Kidney (tissue), 14 donors: ENCODE measurements around the gene SLFN12L. TPM values are rescaled to one million over a fixed set of nuclear protein-coding genes. Genes with fewer than 3 reads are reported as not detected.

ENCODE experiments used
- DNase-seq, 5 donors: peaks; one replicate each; pipeline ENCODE4 v3.0.0-alpha.2; 2013 to 2020
- FAIRE-seq: peaks from 2 replicates; lab custom pipeline; 2012; peaks lifted over from hg19 to GRCh38; lab: Jason Lieb, UNC
- H3K27ac ChIP-seq, 2 donors: one replicate each; pipeline ENCODE4 v1.7.0; 2013; ENCODE audit warnings: low read depth in 2 of 2, low read length in 2 of 2, inconsistent platforms in 1 of 2
- H3K27me3 ChIP-seq: one replicate; pipeline ENCODE4 v1.7.1; 2013; ENCODE audit warnings: low read length, inconsistent platforms; ENCODE audit not compliant: control insufficient read depth, insufficient read depth
- H3K36me3 ChIP-seq, 3 donors: one replicate each; pipeline versions ENCODE4 v1.7.0 to v1.7.1; 2013; ENCODE audit warnings: low read length in 3 of 3, control low read depth in 1 of 3, inconsistent platforms in 1 of 3; ENCODE audit not compliant: insufficient read depth in 3 of 3, control insufficient read depth in 2 of 3
- H3K4me1 ChIP-seq, 3 donors: one replicate each; pipeline versions ENCODE4 v1.7.0 to v1.7.1; 2013; ENCODE audit warnings: low read length in 3 of 3, inconsistent platforms in 1 of 3, low read depth in 1 of 3; ENCODE audit not compliant: control insufficient read depth in 2 of 3, insufficient read depth in 2 of 3
- H3K4me3 ChIP-seq, 3 donors: one replicate each; pipeline versions ENCODE4 v1.7.0 to v1.8.1; 2013; ENCODE audit warnings: low read length in 3 of 3, control low read depth in 1 of 3, inconsistent platforms in 1 of 3
- H3K9ac ChIP-seq, 3 donors: one replicate each; pipeline versions ENCODE4 v1.7.0 to v1.7.1; 2013; ENCODE audit warnings: low read length in 3 of 3, control low read depth in 1 of 3, inconsistent platforms in 1 of 3
- H3K9me3 ChIP-seq, 3 donors: one replicate each; pipeline versions ENCODE4 v1.7.0 to v1.7.1; 2013; ENCODE audit warnings: low read length in 3 of 3, control low read depth in 1 of 3, inconsistent platforms in 1 of 3; ENCODE audit not compliant: control insufficient read depth in 2 of 3, insufficient read depth in 1 of 3
- CTCF ChIP-seq: IDR thresholded peaks from 3 replicates; pipeline ENCODE4 v1.5.1; 2012; ENCODE audit warnings: mild to moderate bottlenecking, moderate library complexity, borderline replicate concordance; ENCODE audit not compliant: insufficient read depth; ENCODE audit errors: extremely low read depth
- intact Hi-C: fragments of 100-400 bp; cut with DNase I; formaldehyde crosslinking; loops from one replicate; pipeline ENCODE4 v1.11.1; 2022
- polyA plus RNA-seq: library from polyadenylated mRNA; stranded (reverse); fragments of 350-450 nt; fragmentation: Illumina TruSeq; extraction: RNeasy Lipid Tissue Mini Kit (QIAGEN cat#74804); gene quantifications from one replicate; pipeline ENCODE4 v1.2.3, GENCODE V29; 2014; ENCODE audit warnings: low read depth, low replicate concordance; ENCODE audit not compliant: insufficient read depth
- total RNA-seq: library from RNA; stranded (reverse); fragmentation: NEBNext Ultra II Directional; extraction: Animal tissue kit (Norgen Biotek cat#: 25700); gene quantifications from one replicate; pipeline ENCODE4 v1.2.1, GENCODE V29; 2021
- donor health status: control.
- donor health status: control.
- donor health status: control.
- donor health status: control.
- donor health status: control.
- donor health status: DM: yes; HTN: yes; CAD: no.
- donor health status: Normal renal cell carcinoma (clear cell type).

SLFN12L gene
- total and polyA plus RNA-seq, 2 donors from 2014 or later = 0.62 to 6.2 TPM

GRCh38 chr17:35479271-35479670, 58.2 kb downstream of the SLFN12L start:
- no peaks in the 10 kb centered on the region for H3K36me3 ChIP-seq
- intact Hi-C loops = no loop called here
- no peaks in the 10 kb centered on the region for H3K4me1 ChIP-seq
- H3K4me3 ChIP-seq = no peak overlapping the region
- no peaks in the 10 kb centered on the region for H3K9me3 ChIP-seq
- H3K9ac ChIP-seq = no peak overlapping the region
- TF ChIP-seq CTCF = no peak
- no peak for DNase-seq
- peaks cover 19% of the 10 kb centered on the region for H3K27me3 ChIP-seq
- H3K27ac ChIP-seq = no peak overlapping the region
- FAIRE-seq = no peak

GRCh38 chr17:35477248-35477647, 60.2 kb downstream of the SLFN12L start:
- FAIRE-seq = no peak
- Histone ChIP-seq H3K9me3 (no peaks in the 10 kb centered on the region), H3K4me1 (no peaks in the 10 kb centered on the region), H3K9ac (no peak overlapping the region), H3K4me3 (no peak overlapping the region), H3K27ac (no peak overlapping the region), H3K27me3 (peaks cover 18% of the 10 kb centered on the region), H3K36me3 (no peaks in the 10 kb centered on the region)
- DNase-seq = no peak
- no peak for TF ChIP-seq CTCF
- intact Hi-C loops = no loop called here

- DNase-seq = no peak
- no peak overlapping the region for H3K4me3 ChIP-seq
- no peak for FAIRE-seq
Measured at GRCh38 chr17:35476283-35476820, 61.1 kb downstream of the SLFN12L start.

More at GRCh38 chr17:35476283-35476820, 61.1 kb downstream of the SLFN12L start:
- no peaks in the 10 kb centered on the region for H3K36me3 ChIP-seq
- intact Hi-C loops = no loop called here
- no peak overlapping the region for H3K27ac ChIP-seq
- H3K9ac ChIP-seq = no peak overlapping the region
- no peak for TF ChIP-seq CTCF
- peaks cover 18% of the 10 kb centered on the region for H3K27me3 ChIP-seq
- no peaks in the 10 kb centered on the region for H3K4me1 ChIP-seq
- H3K9me3 ChIP-seq = no peaks in the 10 kb centered on the region
